ENCODE results near the gene GTF2F1. TPM values are rescaled to one million over a fixed set of nuclear protein-coding genes. Genes with fewer than 3 reads are reported as not detected.

GTF2F1 gene
- total and polyA plus RNA-seq, 9 of the 15 experiments (the other 6 are each of a cell fraction or from before 2014, with no cell fraction given), result 4.7 to 75.4 (median 68.4) TPM

DNA sequence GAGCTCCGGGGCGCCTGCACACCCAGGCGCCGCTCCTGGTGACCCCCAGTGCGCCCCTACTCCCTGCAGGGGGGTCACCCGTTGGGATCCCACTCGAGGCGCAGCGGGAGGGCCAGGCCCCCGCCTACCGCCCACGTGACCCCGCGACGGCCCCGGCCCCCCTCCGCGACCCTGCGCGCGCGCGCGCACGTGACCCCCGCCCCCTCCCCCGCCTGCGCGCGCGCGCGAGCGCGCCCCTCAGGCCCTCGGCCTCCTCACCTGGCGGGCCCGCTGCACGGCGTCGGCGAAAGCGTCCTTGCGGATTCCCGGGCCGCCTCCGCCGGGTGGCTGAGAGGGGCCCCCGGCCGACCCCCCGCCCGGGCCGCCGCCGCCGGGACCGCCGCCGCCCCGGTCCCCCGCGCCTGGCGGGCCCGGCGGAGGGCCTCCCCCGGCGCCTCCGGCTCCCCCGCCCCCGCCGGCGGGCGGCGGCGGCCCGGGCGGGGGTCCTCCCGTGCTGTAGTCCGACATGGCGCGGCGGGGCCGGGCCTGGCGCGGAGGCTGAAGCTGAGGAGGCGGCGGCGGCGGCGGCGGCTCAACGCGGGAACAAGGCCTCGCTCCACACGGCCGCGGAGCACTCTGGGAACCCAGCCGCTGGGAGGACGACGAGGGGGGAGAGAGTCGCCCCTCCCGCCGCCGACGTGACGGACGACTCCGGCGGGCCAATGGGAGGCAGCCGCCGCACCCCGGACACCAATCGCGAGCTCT lies 31.4 kb upstream of the GTF2F1 start, which contains the start of gene KHSRP (continued):
- TF ChIP-seq POLR2AphosphoS5 (IDR thresholded peaks at IDR 0.05; ENCODE audit: control insufficient read depth, insufficient read depth, low read depth, low read length) (peak; percentile 65; the same call in 1 of the 2 replicates), HCFC1 (IDR thresholded peaks at IDR 0.05; ENCODE audit: low read depth, low read length) (peak; percentile 38; the same call in 1 of the 2 replicates), ZNF282 (CRISPR knock-in tag; IDR thresholded peaks at IDR 0.05) (no peak), E2F3 (CRISPR knock-in tag; IDR thresholded peaks at IDR 0.05) (peak; percentile 68; the same call in 1 of the 2 replicates), POLR2G (IDR thresholded peaks at IDR 0.05; ENCODE audit: low read depth, low read length) (peak; percentile 94), ZFX (CRISPR knock-in tag; IDR thresholded peaks at IDR 0.05) (peak; percentile 55; the same call in 1 of the 2 replicates), ZNF143 (CRISPR knock-in tag; IDR thresholded peaks at IDR 0.05) (peak; percentile 77), JUND (IDR thresholded peaks at IDR 0.05; ENCODE audit: borderline replicate concordance, low read depth, low read length) (0 out of 2 replicates have a peak, but pooled peaks have one; percentile 18), JUND (tag; IDR thresholded peaks at IDR 0.05; ENCODE audit: borderline replicate concordance, low read depth, low read length) (no peak), ZNF41 (CRISPR knock-in tag; conservative IDR thresholded peaks at IDR 0.05) (no peak), HNRNPUL1 (IDR thresholded peaks at IDR 0.05; ENCODE audit: low read length) (no peak), CXXC5 (CRISPR knock-in tag; IDR thresholded peaks at IDR 0.05) (peak; percentile 49; the same call in 1 of the 2 replicates), ZNF696 (CRISPR knock-in tag; conservative IDR thresholded peaks at IDR 0.05) (no peak), TBP (optimal IDR thresholded peaks at IDR 0.05; ENCODE audit: low read depth, low read length) (peak; percentile 66), POLR2B (IDR thresholded peaks at IDR 0.05; ENCODE audit: low read depth, partially characterized antibody) (peak; percentile 40), SIN3A (IDR thresholded peaks at IDR 0.05; ENCODE audit: borderline replicate concordance in 2 of 2, control insufficient read depth in 1 of 2, low read depth in 2 of 2, low read length in 2 of 2) (peak in 1 of 2 experiments; percentile 27; a peak in 1 of 4 replicates), ZNF124 (CRISPR knock-in tag; IDR thresholded peaks at IDR 0.05) (no peak), SP2 (IDR thresholded peaks at IDR 0.05; ENCODE audit: extremely low read depth, low read depth, low read length, poor library complexity, severe bottlenecking) (no peak)
- TF ChIP-seq, protein P1, sequence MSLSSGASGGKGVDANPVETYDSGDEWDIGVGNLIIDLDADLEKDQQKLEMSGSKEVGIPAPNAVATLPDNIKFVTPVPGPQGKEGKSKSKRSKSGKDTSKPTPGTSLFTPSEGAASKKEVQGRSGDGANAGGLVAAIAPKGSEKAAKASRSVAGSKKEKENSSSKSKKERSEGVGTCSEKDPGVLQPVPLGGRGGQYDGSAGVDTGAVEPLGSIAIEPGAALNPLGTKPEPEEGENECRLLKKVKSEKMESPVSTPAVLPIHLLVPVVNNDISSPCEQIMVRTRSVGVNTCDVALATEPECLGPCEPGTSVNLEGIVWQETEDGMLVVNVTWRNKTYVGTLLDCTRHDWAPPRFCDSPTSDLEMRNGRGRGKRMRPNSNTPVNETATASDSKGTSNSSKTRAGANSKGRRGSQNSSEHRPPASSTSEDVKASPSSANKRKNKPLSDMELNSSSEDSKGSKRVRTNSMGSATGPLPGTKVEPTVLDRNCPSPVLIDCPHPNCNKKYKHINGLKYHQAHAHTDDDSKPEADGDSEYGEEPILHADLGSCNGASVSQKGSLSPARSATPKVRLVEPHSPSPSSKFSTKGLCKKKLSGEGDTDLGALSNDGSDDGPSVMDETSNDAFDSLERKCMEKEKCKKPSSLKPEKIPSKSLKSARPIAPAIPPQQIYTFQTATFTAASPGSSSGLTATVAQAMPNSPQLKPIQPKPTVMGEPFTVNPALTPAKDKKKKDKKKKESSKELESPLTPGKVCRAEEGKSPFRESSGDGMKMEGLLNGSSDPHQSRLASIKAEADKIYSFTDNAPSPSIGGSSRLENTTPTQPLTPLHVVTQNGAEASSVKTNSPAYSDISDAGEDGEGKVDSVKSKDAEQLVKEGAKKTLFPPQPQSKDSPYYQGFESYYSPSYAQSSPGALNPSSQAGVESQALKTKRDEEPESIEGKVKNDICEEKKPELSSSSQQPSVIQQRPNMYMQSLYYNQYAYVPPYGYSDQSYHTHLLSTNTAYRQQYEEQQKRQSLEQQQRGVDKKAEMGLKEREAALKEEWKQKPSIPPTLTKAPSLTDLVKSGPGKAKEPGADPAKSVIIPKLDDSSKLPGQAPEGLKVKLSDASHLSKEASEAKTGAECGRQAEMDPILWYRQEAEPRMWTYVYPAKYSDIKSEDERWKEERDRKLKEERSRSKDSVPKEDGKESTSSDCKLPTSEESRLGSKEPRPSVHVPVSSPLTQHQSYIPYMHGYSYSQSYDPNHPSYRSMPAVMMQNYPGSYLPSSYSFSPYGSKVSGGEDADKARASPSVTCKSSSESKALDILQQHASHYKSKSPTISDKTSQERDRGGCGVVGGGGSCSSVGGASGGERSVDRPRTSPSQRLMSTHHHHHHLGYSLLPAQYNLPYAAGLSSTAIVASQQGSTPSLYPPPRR (CRISPR knock-in tag; IDR thresholded peaks at IDR 0.05; ENCODE audit: borderline replicate concordance), result 0 out of 2 replicates have a peak, but pooled peaks have one; percentile 10
- TF ChIP-seq, protein P2, sequence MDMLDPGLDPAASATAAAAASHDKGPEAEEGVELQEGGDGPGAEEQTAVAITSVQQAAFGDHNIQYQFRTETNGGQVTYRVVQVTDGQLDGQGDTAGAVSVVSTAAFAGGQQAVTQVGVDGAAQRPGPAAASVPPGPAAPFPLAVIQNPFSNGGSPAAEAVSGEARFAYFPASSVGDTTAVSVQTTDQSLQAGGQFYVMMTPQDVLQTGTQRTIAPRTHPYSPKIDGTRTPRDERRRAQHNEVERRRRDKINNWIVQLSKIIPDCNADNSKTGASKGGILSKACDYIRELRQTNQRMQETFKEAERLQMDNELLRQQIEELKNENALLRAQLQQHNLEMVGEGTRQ (CRISPR knock-in tag; IDR thresholded peaks at IDR 0.05), result peak; percentile 75
- TF ChIP-seq, protein P3, sequence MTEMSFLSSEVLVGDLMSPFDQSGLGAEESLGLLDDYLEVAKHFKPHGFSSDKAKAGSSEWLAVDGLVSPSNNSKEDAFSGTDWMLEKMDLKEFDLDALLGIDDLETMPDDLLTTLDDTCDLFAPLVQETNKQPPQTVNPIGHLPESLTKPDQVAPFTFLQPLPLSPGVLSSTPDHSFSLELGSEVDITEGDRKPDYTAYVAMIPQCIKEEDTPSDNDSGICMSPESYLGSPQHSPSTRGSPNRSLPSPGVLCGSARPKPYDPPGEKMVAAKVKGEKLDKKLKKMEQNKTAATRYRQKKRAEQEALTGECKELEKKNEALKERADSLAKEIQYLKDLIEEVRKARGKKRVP (CRISPR knock-in tag; IDR thresholded peaks at IDR 0.05), result no peak

Measured in K562 (cell line).